Measurements from ENCODE around the gene PCNX4.
A peak's percentile ranks its signal among the peaks of the same experiment; 100 is the strongest.

PCNX4 gene

GRCh38 chr14:60161196-60162107, 69.7 kb downstream of the PCNX4 start:
- H3K4me3 ChIP-seq, result no peak overlapping the region
- peak overlapping the region in 1 of 2 donors; percentile 76 for H3K27ac ChIP-seq
- no peak for DNase-seq (ENCODE audit: low spot score)
- no peak for TF ChIP-seq CTCF (IDR thresholded peaks at IDR 0.05)

DNA sequence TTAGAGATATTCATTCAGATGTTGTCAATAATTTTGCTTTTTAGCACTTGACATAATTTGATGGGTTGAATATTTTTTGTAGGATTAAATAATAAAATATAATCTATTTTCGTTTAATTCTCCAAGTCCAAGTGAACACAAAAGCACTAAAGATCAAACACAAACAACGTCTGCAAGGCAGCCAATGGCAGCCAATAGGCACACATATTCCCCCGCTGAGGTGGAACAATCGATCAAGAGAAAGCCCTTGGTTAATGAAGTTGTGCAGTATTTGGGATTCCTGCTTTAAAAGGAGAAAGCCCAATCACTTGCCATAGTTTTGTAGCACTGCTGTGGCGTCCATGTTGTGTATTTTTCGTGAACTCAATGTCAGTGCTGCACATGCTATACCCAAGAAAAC, 72.0 kb downstream of the PCNX4 start:
- Histone ChIP-seq H3K4me3 (peak overlapping the region; percentile 86), H3K27ac (peak overlapping the region in 1 of 2 donors; percentile 92)
- DNase-seq (ENCODE audit: low spot score), result no peak
- TF ChIP-seq CTCF (IDR thresholded peaks at IDR 0.05), result no peak

DNA sequence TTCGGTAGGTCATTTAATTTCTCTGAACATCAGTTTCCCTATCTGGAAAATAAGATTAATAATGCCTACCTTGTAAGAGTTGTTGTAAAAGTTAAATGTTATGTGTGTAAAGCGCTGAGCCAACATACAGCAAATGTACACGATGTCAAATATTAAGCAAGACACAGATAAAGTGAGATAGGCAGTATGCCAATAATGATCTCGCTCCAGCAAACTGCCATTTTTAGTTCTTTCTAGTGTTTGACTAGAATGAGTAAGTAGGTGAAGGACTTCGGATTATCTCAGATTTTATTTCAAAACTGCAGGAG, 72.6 kb downstream of the PCNX4 start:
- no peak for TF ChIP-seq CTCF (IDR thresholded peaks at IDR 0.05)
- peak overlapping the region; percentile 91 to 92 for H3K27ac ChIP-seq
- DNase-seq (ENCODE audit: low spot score), result no peak
- H3K4me3 ChIP-seq, result peak overlapping the region; percentile 86

DNA sequence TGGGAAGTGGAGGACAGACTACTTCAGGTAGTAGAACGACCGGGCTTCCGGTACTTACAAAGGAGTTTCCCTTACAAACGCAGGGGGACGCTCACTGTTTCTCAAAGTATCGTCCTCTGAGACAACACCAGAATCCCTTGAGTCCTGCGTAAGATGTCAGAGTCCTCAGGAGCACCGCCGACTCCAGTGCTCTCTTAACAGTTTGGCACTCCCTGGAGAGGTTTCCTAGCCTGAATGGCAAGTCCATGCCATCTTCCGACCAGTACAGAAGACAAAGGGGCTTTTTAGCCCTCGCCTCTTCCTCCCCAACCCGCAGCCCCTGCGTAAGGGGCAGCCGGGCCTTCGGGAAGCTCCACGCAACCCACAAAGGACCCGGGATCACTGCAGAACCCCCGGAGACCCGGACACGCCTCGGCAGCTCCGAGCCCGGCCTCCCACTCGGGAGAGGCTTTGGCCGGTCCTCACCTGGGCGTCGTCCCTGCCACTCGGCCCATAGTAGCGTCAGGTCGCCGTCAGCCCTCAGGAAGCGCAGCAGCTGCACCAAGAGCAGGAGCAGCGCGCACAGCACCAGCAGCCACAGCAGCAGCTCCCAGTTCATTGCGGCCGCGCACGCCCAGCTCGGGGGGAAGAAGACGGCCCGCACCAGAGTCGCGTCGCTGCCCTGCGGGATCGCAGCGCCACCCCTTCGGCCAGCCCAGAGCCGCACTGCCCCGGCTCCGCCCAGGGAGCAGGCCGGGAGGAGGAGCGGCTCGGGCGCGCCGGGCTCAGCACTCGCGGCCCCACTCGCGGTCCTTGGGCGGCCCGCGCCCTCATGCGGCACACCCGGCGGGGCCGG, 73.2 kb downstream of the PCNX4 start, which contains the start of gene DHRS7:
Gene DHRS7 (minus strand): TSS at position 687 of the 835 bp plus-strand sequence. CDS start 89 bp downstream, at position 598.
- TF ChIP-seq CTCF (IDR thresholded peaks at IDR 0.05), result no peak
- H3K27ac ChIP-seq, result peak within 1 kb of the TSS; percentile 91 to 92
- peak; percentile 89 for DNase-seq (ENCODE audit: low spot score)
- peak within 1 kb of the TSS; percentile 86 for H3K4me3 ChIP-seq

GRCh38 chr14:60165547-60165876, 73.8 kb downstream of the PCNX4 start:
- peak; percentile 31 for TF ChIP-seq CTCF (IDR thresholded peaks at IDR 0.05)
- Histone ChIP-seq H3K4me3 (peak overlapping the region; percentile 86), H3K27ac (peak overlapping the region; percentile 91 to 92)
- no peak for DNase-seq (ENCODE audit: low spot score)

GRCh38 chr14:60166142-60166541, 74.4 kb downstream of the PCNX4 start:
- TF ChIP-seq CTCF (IDR thresholded peaks at IDR 0.05), result no peak
- peak overlapping the region; percentile 91 to 92 for H3K27ac ChIP-seq
- peak overlapping the region; percentile 86 for H3K4me3 ChIP-seq
- DNase-seq (ENCODE audit: low spot score), result no peak
